Thyroid gland (tissue), 4 donors: Measurements from ENCODE around the gene CHFR. TPM values are rescaled to one million over a fixed set of nuclear protein-coding genes. Genes with fewer than 3 reads are reported as not detected.

Source experiments
- DNase-seq, 2 donors: peaks; one replicate each; pipeline ENCODE4 v3.0.0-alpha.2; 2019
- H3K27ac ChIP-seq, 3 donors: fragments of 200-600 bp; sonication (generic); 1 replicate in 2 of 3; 2 replicates in 1 of 3; pipeline ENCODE4 v1.5.1; 2016 to 2019; ENCODE audit warnings: mild to moderate bottlenecking in 1 of 3, moderate library complexity in 1 of 3
- H3K27me3 ChIP-seq: fragments of 200-600 bp; sonication (generic); one replicate; pipeline ENCODE4 v1.5.1; 2019
- H3K36me3 ChIP-seq, 2 donors: fragments of 200-600 bp; sonication (generic); one replicate each; pipeline ENCODE4 v1.5.1; 2016 to 2019
- H3K4me1 ChIP-seq, 2 donors: fragments of 200-600 bp; sonication (generic); one replicate each; pipeline ENCODE4 v1.5.1; 2017 to 2019
- H3K4me3 ChIP-seq, 3 donors: fragments of 200-600 bp; sonication (generic); replicated peaks in 1 of 3; 1 replicate in 2 of 3; 2 replicates in 1 of 3; pipeline ENCODE4 v1.5.1; 2016; ENCODE audit warnings: mild to moderate bottlenecking in 1 of 3
- H3K9me3 ChIP-seq: fragments of 200-600 bp; sonication (generic); one replicate; pipeline ENCODE4 v1.5.1; 2017
- POLR2A ChIP-seq, 2 donors: fragments of 450-650 bp; IDR thresholded peaks; one replicate each; pipeline ENCODE4 v1.6.1; 2017; ENCODE audit warnings: antibody characterized with exemption in 2 of 2, mild to moderate bottlenecking in 2 of 2, moderate library complexity in 1 of 2
- WGBS, 2 donors: methylation state at CpG; one replicate each; pipeline ENCODE4 v1.1.5; 2017; 5-methylcytosine and 5-hydroxymethylcytosine counted together
- intact Hi-C: fragments of 100-400 bp; cut with DNase I; formaldehyde crosslinking; loops from one replicate; pipeline ENCODE4 v1.15.1; 2023
- total RNA-seq, 4 donors: library from RNA; depleted of rRNA; stranded (reverse); fragments of >200 nt; gene quantifications; one replicate each; pipeline ENCODE4 v1.2.3, GENCODE V29; 2016
- TF ChIP-seq, protein P1 (sequence below), 6 experiments: fragments of 200-600 bp in 3 of 6; fragments of 450-650 bp in 3 of 6; sonication (generic) in 3 of 6; IDR thresholded peaks; one replicate each; pipeline ENCODE4 v1.5.1; 2016 to 2019; ENCODE audit warnings: antibody characterized with exemption in 6 of 6, mild to moderate bottlenecking in 2 of 6, inconsistent platforms in 1 of 6, moderate library complexity in 1 of 6

The CHFR gene
- total RNA-seq, 4 donors from 2014 or later: 21.8 to 40.6 (median 27.7) TPM

DNA sequence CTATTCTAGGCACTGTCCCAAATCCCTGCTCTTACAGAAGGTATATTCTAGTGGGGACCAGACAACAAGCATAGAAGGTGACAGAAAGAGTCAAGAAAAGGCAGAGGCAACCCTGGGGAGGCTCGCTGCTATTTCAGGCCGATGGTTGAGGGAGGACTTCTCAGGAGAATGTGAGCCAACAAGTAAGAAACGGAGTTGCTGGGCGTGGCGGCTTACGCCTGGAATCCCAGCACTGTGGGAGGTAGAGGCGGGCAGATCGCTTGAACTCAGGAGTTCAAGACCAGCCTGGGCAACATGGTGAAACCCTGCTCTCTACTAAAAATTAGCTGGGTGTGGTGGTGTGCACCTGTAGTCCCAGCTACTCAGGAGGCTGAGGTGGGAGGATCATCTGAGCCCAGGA is 54.1 kb downstream of the CHFR start:
- TF ChIP-seq POLR2A (IDR thresholded peaks at IDR 0.05): no peak
- TF ChIP-seq, protein P1, sequence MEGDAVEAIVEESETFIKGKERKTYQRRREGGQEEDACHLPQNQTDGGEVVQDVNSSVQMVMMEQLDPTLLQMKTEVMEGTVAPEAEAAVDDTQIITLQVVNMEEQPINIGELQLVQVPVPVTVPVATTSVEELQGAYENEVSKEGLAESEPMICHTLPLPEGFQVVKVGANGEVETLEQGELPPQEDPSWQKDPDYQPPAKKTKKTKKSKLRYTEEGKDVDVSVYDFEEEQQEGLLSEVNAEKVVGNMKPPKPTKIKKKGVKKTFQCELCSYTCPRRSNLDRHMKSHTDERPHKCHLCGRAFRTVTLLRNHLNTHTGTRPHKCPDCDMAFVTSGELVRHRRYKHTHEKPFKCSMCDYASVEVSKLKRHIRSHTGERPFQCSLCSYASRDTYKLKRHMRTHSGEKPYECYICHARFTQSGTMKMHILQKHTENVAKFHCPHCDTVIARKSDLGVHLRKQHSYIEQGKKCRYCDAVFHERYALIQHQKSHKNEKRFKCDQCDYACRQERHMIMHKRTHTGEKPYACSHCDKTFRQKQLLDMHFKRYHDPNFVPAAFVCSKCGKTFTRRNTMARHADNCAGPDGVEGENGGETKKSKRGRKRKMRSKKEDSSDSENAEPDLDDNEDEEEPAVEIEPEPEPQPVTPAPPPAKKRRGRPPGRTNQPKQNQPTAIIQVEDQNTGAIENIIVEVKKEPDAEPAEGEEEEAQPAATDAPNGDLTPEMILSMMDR (IDR thresholded peaks at IDR 0.05): no peak
- WGBS, 2 donors: 94 to 98% methylated on average over 8 of the region's 8 CpGs
- peaks cover 4% of the 10 kb centered on the region in 2 donors for H3K4me1 ChIP-seq
- no peak for DNase-seq
- H3K4me3 ChIP-seq: no peak overlapping the region
- H3K9me3 ChIP-seq: no peaks in the 10 kb centered on the region
- H3K27me3 ChIP-seq: no peaks in the 10 kb centered on the region
- H3K36me3 ChIP-seq: no peaks in the 10 kb centered on the region
- intact Hi-C loops: no loop called here
- no peak overlapping the region for H3K27ac ChIP-seq

DNA sequence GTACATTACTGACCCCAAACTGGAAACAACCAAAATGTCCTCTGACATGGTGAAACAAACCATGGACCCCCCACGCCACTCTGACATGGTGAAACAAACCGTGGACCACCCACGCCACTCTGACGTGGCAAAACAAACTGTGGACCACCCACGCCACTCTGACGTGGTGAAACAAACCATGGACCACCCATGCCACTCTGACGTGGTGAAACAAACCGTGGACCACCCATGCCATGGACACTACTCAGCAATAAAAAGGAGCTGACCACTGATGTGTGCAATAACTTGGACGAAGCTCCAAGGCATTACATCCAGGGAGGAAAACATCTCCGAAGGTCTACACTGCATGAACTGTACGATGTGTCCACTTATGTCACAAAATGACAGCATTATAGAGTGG is 55.6 kb downstream of the CHFR start:
- 90 to 91% methylated on average over 11 of the region's 11 CpGs for WGBS, 2 donors
- intact Hi-C loops: no loop called here

DNA sequence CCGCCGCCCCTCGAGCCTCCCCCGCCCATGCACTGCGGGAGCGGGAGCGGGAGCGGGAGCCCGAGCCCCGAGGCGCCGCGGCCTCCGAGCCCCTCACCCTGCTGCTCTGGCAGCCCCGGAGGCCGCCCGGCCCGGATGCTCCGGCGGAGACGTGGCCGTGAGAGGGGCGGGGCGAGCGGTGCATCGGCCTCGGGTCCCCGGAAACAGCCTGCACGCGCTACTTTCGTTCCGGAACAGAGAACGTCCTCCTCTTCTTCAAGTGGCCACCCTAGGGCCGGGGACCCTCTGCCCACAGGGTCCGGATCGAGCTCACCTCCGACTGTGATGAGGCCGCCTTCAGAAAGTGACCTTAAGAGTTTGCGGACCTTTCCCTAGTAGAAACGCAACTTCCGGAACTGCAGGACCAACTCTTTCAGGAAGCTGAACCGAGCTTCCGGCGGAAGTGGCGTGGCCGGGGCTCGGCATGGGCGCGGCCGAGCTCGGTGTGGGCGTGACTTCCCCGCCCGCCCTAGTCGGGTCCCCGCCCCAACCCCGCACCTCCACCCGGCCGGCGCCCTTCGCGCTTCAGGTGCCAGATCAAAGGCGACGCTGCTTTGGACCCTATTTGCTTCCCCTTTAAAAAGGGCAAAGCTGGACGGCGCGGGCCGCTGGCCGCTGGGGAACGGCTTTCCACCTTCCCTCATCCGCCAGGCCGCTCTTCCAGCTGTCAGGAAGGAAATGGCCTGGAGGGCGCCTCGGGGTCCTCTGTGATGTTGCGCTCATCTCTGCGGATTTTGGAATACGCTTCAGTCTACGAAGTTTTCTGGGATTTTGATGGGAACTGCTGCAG is 58.5 kb downstream of the CHFR start, which contains the start of gene GOLGA3:
GOLGA3 (minus strand) TSS at position 164 of the 829 bp plus-strand sequence. CDS start 6,741 bp downstream, outside the sequence.
- TF ChIP-seq, protein P1 (IDR thresholded peaks at IDR 0.05): no peak
- TF ChIP-seq POLR2A (IDR thresholded peaks at IDR 0.05): peak in 1 of 2 donors; percentile 61
- H3K36me3 ChIP-seq: peaks cover 6 to 9% of the 10 kb centered on the region in 2 donors
- peaks cover 16 to 22% of the 10 kb centered on the region in 2 donors for H3K4me1 ChIP-seq
- H3K9me3 ChIP-seq: no peaks in the 10 kb centered on the region
- intact Hi-C loops: no loop called here
- H3K27me3 ChIP-seq: no peaks in the 10 kb centered on the region
- H3K27ac ChIP-seq: peak within 1 kb of the TSS; percentile 95 to 99 (median 98)
- H3K4me3 ChIP-seq: peak within 1 kb of the TSS; percentile 75 to 97 (median 85)
- 5 to 16% methylated on average over 18 to 26 of the region's 78 CpGs for WGBS, 2 donors
- peak; percentile 95 to 96 for DNase-seq

More for the DNA sequence above, 55.6 kb downstream of the CHFR start:
- peaks cover 16 to 17% of the 10 kb centered on the region in 2 donors for H3K4me1 ChIP-seq
- H3K27ac ChIP-seq: no peak overlapping the region
- H3K9me3 ChIP-seq: no peaks in the 10 kb centered on the region
- no peak for TF ChIP-seq POLR2A (IDR thresholded peaks at IDR 0.05)
- TF ChIP-seq, protein P1 (IDR thresholded peaks at IDR 0.05): no peak
- peaks cover 0 to 5% of the 10 kb centered on the region in 2 donors for H3K36me3 ChIP-seq
- H3K4me3 ChIP-seq: no peak overlapping the region
- H3K27me3 ChIP-seq: no peaks in the 10 kb centered on the region
- no peak for DNase-seq

DNA sequence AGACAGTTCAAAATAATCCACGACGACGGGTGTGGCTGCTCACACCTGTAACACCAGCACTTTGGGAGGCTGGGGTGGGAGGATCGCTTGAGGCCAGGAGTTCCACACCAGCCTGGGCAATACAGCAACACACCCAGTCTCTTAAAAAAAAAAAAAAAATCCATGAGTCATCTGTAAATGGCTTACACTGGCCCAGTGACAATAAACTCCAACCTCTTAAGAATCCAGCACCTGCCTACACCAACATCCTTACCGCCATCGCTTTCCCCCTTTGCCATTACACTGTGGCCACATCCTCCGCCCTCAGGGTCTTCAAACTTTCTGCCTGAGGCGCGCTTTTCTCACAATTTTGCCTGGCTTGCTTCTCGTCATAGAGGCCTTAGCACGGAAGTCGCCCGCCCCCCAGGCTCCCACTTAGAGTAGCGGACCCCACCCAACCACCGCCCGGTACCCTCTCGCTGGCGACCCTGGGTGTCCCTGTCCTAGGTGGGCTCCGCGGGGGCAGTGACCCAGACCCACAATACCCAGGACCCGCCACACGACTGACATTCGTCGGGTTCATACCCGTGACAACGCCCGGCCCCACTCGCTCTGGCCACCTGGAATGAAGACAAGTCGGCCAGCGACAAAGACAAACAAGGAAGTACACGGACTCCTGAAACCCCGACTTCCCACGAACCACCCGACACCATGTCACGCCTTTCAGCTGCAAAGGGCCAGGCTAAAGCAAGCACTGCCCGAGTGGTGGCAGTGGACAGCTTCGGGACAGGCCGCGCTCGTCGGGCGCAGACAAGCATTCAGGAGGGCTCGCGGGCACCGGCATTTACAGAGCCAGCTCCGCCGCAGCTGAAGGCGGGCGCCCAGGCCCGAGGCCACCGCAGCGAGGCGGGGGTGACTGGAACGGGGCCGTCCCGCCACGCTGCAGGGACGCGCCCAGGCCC is 59.4 kb downstream of the CHFR start:
- Histone ChIP-seq H3K4me1 (peaks cover 16 to 30% of the 10 kb centered on the region in 2 donors), H3K27me3 (no peaks in the 10 kb centered on the region), H3K9me3 (no peaks in the 10 kb centered on the region), H3K27ac (peak overlapping the region in 1 of 3 donors; percentile 95), H3K36me3 (peaks cover 6 to 9% of the 10 kb centered on the region in 2 donors), H3K4me3 (peak overlapping the region; percentile 75 to 97 (median 85))
- intact Hi-C loops: no loop called here
- WGBS, 2 donors: 16 to 18% methylated on average over 29 to 32 of the region's 59 CpGs
- DNase-seq: peak; percentile 23 to 34
- TF ChIP-seq, protein P1 (IDR thresholded peaks at IDR 0.05): no peak
- no peak for TF ChIP-seq POLR2A (IDR thresholded peaks at IDR 0.05)
